HL-60 (cell line): ENCODE data around the gene TTC23L.

Experiments used
- DNase-seq, 2 experiments: peaks; one replicate each; pipeline ENCODE4 v3.0.0-alpha.2; 2010 to 2020; ENCODE audit warnings: low read depth in 1 of 2, low spot score in 1 of 2
- H3K27ac ChIP-seq: fragments of 250-450 bp; sonication (Bioruptor Pico); replicated peaks from 2 replicates; pipeline ENCODE4 v1.5.1; 2020; ENCODE audit warnings: mild to moderate bottlenecking, moderate library complexity
- H3K27me3 ChIP-seq: fragments of 250-450 bp; sonication (Bioruptor Pico); 2 replicates; pipeline ENCODE4 v1.5.1; 2021; ENCODE audit warnings: mild to moderate bottlenecking, moderate library complexity; ENCODE audit not compliant: insufficient read depth, poor library complexity, severe bottlenecking
- H3K4me3 ChIP-seq: replicated peaks from 2 replicates; pipeline ENCODE4 v1.5.1; 2011; ENCODE audit warnings: mild to moderate bottlenecking, control low read depth, low read length; ENCODE audit not compliant: insufficient read depth
- CTCF ChIP-seq: IDR thresholded peaks from one replicate; pipeline ENCODE4 v1.5.1; 2011; ENCODE audit warnings: low read length, control low read depth, inconsistent platforms; ENCODE audit not compliant: insufficient read depth
- GABPA ChIP-seq: IDR thresholded peaks from 2 replicates; pipeline ENCODE4 v1.6.1; 2012; ENCODE audit warnings: low read depth
- POLR2AphosphoS5 ChIP-seq: IDR thresholded peaks from 2 replicates; pipeline ENCODE4 v1.6.1; 2012; ENCODE audit warnings: low read depth
- REST ChIP-seq: IDR thresholded peaks from 2 replicates; pipeline ENCODE4 v1.6.1; 2012; ENCODE audit warnings: low read depth; ENCODE audit not compliant: insufficient replicate concordance
- SPI1 ChIP-seq: IDR thresholded peaks from 2 replicates; pipeline ENCODE4 v1.6.1; 2012; ENCODE audit warnings: low read depth, mild to moderate bottlenecking, borderline replicate concordance

The TTC23L gene

GRCh38 chr5:34868791-34869190, 29.8 kb downstream of the TTC23L start:
- Histone ChIP-seq H3K27me3 (no peaks in the 10 kb centered on the region), H3K27ac (no peak overlapping the region), H3K4me3 (no peak overlapping the region)
- no peak for TF ChIP-seq CTCF
- no peak for TF ChIP-seq SPI1
- TF ChIP-seq POLR2AphosphoS5: no peak
- no peak for TF ChIP-seq REST
- TF ChIP-seq GABPA: no peak
- no peak for DNase-seq

GRCh38 chr5:34869256-34869655, 30.3 kb downstream of the TTC23L start:
- DNase-seq: no peak
- TF ChIP-seq GABPA (no peak), POLR2AphosphoS5 (no peak), CTCF (no peak)
- Histone ChIP-seq H3K4me3 (no peak overlapping the region), H3K27ac (no peak overlapping the region), H3K27me3 (no peaks in the 10 kb centered on the region)

GRCh38 chr5:34870382-34870781, 31.4 kb downstream of the TTC23L start:
- no peaks in the 10 kb centered on the region for H3K27me3 ChIP-seq
- no peak overlapping the region for H3K4me3 ChIP-seq
- H3K27ac ChIP-seq: no peak overlapping the region
- DNase-seq: no peak
- TF ChIP-seq GABPA (no peak), REST (no peak), CTCF (no peak), SPI1 (no peak), POLR2AphosphoS5 (no peak)

GRCh38 chr5:34876275-34876674, 37.3 kb downstream of the TTC23L start:
- no peak overlapping the region for H3K27ac ChIP-seq
- no peaks in the 10 kb centered on the region for H3K27me3 ChIP-seq
- H3K4me3 ChIP-seq: no peak overlapping the region
- no peak for DNase-seq
- TF ChIP-seq POLR2AphosphoS5: no peak
- TF ChIP-seq REST: no peak
- no peak for TF ChIP-seq SPI1
- TF ChIP-seq CTCF: no peak
- TF ChIP-seq GABPA: no peak
